Testis (tissue), 3 donors: Measurements from ENCODE around the gene CX3CL1. TPM values are rescaled to one million over a fixed set of nuclear protein-coding genes. Genes with fewer than 3 reads are reported as not detected.

Source experiments
- DNase-seq: peaks from one replicate; pipeline ENCODE4 v3.0.0-alpha.2; 2019
- H3K27ac ChIP-seq, 2 donors: fragments of 200-600 bp; sonication (generic); one replicate each; pipeline ENCODE4 v1.5.1; 2019
- H3K27me3 ChIP-seq: fragments of 200-600 bp; sonication (generic); one replicate; pipeline ENCODE4 v1.5.1; 2019
- H3K36me3 ChIP-seq: fragments of 200-600 bp; sonication (generic); one replicate; pipeline ENCODE4 v1.5.1; 2017; ENCODE audit warnings: low read depth; ENCODE audit errors: missing control alignments
- H3K4me1 ChIP-seq: fragments of 200-600 bp; sonication (generic); one replicate; pipeline ENCODE4 v1.5.1; 2019
- H3K4me3 ChIP-seq, 2 donors: fragments of 200-600 bp; sonication (generic); one replicate each; pipeline ENCODE4 v1.5.1; 2017 to 2019
- H3K9me3 ChIP-seq: fragments of 200-600 bp; sonication (generic); one replicate; pipeline ENCODE4 v1.5.1; 2017
- CTCF ChIP-seq, 3 experiments: fragments of 450-650 bp in 2 of 3; fragments of 200-600 bp in 1 of 3; sonication (generic) in 1 of 3; IDR thresholded peaks; one replicate each; pipeline ENCODE4 v1.5.1; 2016 to 2019; ENCODE audit warnings: antibody characterized with exemption in 3 of 3, mild to moderate bottlenecking in 2 of 3, moderate library complexity in 1 of 3
- POLR2A ChIP-seq: fragments of 450-650 bp; IDR thresholded peaks from one replicate; pipeline ENCODE4 v1.6.1; 2017; ENCODE audit warnings: antibody characterized with exemption, mild to moderate bottlenecking, moderate library complexity
- WGBS, 2 donors: methylation state at CpG; one replicate each; pipeline ENCODE4 v1.1.5; 2018; 5-methylcytosine and 5-hydroxymethylcytosine counted together
- intact Hi-C: fragments of 100-400 bp; cut with DNase I; formaldehyde crosslinking; loops from one replicate; pipeline ENCODE4 v1.15.1; 2023; ENCODE audit warnings: low total_unique reads
- polyA plus RNA-seq: library from polyadenylated mRNA; stranded (reverse); fragments of 350-450 nt; fragmentation: Illumina TruSeq; extraction: RNeasy Lipid Tissue Mini Kit (QIAGEN cat#74804); gene quantifications from one replicate; pipeline ENCODE4 v1.2.3, GENCODE V29; 2014; ENCODE audit warnings: low read depth, low replicate concordance; ENCODE audit not compliant: insufficient read depth
- total RNA-seq, 2 donors: library from RNA; depleted of rRNA; stranded (reverse); fragments of >200 nt; gene quantifications; one replicate each; pipeline ENCODE4 v1.2.3, GENCODE V29; 2016

CX3CL1 gene
- total and polyA plus RNA-seq, 3 donors from 2014 or later = 8.5 to 19.6 (median 12.9) TPM

- no peak overlapping the region for H3K4me3 ChIP-seq
- WGBS, 2 donors = 53 to 95% methylated on average over 4 to 7 of the region's 7 CpGs
- intact Hi-C loops = no loop called here
- no peaks in the 10 kb centered on the region for H3K36me3 ChIP-seq
- no peak for DNase-seq
- no peaks in the 10 kb centered on the region for H3K27me3 ChIP-seq
- H3K27ac ChIP-seq = no peak overlapping the region
- no peaks in the 10 kb centered on the region for H3K4me1 ChIP-seq
- no peak for TF ChIP-seq POLR2A
- TF ChIP-seq CTCF (IDR thresholded peaks at IDR 0.05) = no peak
- no peaks in the 10 kb centered on the region for H3K9me3 ChIP-seq
Observed at GRCh38 chr16:57401943-57402640, 29.8 kb downstream of the CX3CL1 start.

GRCh38 chr16:57403965-57404817 lies 31.9 kb downstream of the CX3CL1 start, which contains the start of gene CCL17:
TSS of gene CCL17 (plus strand) at chr16:57404767. CDS start at chr16:57413933, 9,166 bp downstream.
- Histone ChIP-seq H3K4me1 (no peaks in the 10 kb centered on the region), H3K4me3 (no peak within 1 kb of the TSS), H3K36me3 (no peaks in the 10 kb centered on the region), H3K9me3 (no peaks in the 10 kb centered on the region), H3K27ac (no peak within 1 kb of the TSS), H3K27me3 (no peaks in the 10 kb centered on the region)
- 73 to 85% methylated on average over 17 of the region's 17 CpGs for WGBS, 2 donors
- intact Hi-C loops = no loop called here
- TF ChIP-seq POLR2A (no peak), CTCF (IDR thresholded peaks at IDR 0.05) (no peak)
- no peak for DNase-seq

- Histone ChIP-seq H3K27me3 (no peaks in the 10 kb centered on the region), H3K36me3 (no peaks in the 10 kb centered on the region), H3K4me1 (no peaks in the 10 kb centered on the region), H3K4me3 (no peak overlapping the region), H3K27ac (no peak overlapping the region), H3K9me3 (no peaks in the 10 kb centered on the region)
- intact Hi-C loops = no loop called here
- WGBS, 2 donors = 62 to 83% methylated on average over 3 of the region's 3 CpGs
- no peak for DNase-seq
- no peak for TF ChIP-seq CTCF (IDR thresholded peaks at IDR 0.05)
- TF ChIP-seq POLR2A = no peak
Observed at GRCh38 chr16:57405097-57405496, 32.8 kb downstream of the CX3CL1 start.

- intact Hi-C loops = no loop called here
- DNase-seq = no peak
- Histone ChIP-seq H3K27me3 (no peaks in the 10 kb centered on the region), H3K36me3 (no peaks in the 10 kb centered on the region), H3K27ac (no peak overlapping the region), H3K4me3 (no peak overlapping the region), H3K9me3 (no peaks in the 10 kb centered on the region), H3K4me1 (no peaks in the 10 kb centered on the region)
- no peak for TF ChIP-seq POLR2A
- TF ChIP-seq CTCF (IDR thresholded peaks at IDR 0.05) = no peak
- WGBS, 2 donors = 78 to 79% methylated on average over 2 of the region's 2 CpGs
Observed at GRCh38 chr16:57406881-57407280, 34.6 kb downstream of the CX3CL1 start.
